Left renal cortex interstitium (tissue), 4 donors: ENCODE results near the gene DPH6. TPM values are rescaled to one million over a fixed set of nuclear protein-coding genes. Genes with fewer than 3 reads are reported as not detected.

Experiments used
- DNase-seq, 4 donors: peaks; one replicate each; pipeline ENCODE4 v3.0.0-alpha.2; 2013; ENCODE audit warnings: low read depth in 4 of 4, low spot score in 2 of 4, missing footprints in 1 of 4
- polyA plus RNA-seq, 4 donors: library from polyadenylated mRNA; unstranded; fragments of 120-200 nt; gene quantifications; one replicate each; pipeline ENCODE4 v1.2.1, GENCODE V29; 2013; ENCODE audit not compliant: insufficient read length in 4 of 4

Gene DPH6
- polyA plus RNA-seq, 4 donors = 14.3 to 21.5 (median 16.8) TPM

DNA sequence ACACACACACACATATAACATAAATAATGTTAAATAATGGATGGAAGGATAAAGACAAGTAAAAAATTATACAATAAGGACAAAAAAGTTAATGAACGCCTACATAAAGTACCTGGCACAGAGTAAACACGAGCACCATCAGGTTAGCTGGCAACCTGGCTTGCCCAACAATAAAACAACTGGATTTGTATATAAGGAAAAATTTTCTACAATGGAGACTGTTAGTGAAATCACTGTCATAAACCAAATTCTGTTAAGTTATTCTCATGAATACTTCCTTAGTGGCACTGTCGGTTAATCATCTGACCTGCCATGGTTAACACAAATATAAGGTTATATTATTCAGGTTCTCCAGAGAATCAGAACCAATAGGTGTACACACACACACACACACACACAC lies 54.8 kb downstream of the DPH6 start:
- DNase-seq = no peak

- DNase-seq = no peak
Observed at GRCh38 chr15:35490511-35490910, 55.5 kb downstream of the DPH6 start.

DNA sequence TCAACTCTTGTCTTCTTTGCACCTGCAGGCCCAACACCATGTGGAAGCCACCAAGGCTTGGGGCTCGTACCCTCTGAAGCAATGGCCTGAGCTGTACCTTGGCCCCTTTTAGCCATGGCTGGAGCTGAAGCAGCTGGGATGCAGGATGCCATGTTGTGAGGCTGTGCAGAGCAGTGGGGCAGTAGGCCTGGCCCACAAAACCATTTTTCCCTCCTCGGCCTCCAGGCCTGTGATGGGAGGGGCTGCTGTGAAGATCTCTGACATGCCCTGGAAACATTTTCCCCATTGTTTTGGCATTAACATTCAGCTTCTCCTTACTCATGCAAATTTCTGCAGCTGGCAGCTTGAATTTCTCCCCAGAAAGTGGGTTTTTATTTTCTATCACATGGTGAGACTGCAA lies 58.5 kb downstream of the DPH6 start:
- no peak for DNase-seq

GRCh38 chr15:35486296-35486695 lies 59.7 kb downstream of the DPH6 start:
- no peak for DNase-seq

GRCh38 chr15:35485411-35485810 lies 60.6 kb downstream of the DPH6 start:
- no peak for DNase-seq

DNA sequence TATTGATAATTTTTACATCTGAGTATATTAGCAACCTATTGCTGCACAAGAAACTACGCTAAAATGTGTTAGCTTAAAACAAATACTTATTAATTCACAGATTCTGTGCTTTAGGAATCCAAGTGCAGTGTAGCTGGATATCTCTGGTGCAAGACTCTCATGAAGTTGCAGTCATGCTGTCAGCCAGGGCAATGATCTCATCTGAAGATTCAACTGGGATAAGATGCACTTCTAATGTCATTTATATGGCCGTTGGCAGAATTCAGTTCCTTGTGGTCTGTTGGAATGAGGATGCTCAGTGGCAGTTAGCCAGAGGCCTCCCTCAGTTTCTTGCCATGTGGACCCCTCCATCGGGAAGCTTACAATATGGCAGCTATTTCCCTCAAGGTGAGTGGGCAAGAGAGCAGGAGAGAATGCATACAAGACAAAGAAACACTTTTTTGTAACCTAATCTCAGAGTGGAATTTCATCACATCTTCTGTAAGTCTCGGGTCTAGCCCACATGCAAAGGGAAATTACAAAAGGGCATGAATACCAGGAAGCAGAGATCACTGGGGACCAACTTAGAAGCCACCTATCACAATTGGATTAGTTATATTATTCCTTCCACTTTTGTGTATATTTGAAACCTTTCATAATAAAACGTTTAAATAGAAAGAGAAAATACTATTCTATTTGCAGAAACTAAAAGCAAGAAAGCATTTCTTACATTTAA lies 61.6 kb downstream of the DPH6 start:
- no peak for DNase-seq

DNA sequence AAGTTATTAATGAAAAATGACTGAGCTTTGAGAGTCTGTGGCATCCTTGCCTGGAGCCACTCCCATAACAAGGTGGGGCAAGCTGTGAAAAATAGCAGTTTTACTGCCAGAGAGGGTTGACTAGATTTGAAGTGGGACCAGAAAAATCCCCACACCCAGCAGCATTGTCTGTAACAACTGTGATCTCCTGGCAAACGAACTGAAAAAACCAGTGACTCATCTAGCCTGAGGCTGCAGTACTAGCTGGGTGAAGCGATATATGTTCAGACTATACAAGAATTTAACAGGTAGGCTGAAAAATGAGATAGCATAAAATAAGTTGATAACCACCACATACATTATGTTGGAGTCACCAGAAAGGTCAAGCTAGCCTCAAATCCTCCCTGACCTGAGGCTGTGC lies 64.0 kb downstream of the DPH6 start:
- DNase-seq = no peak

- no peak for DNase-seq
Observed at GRCh38 chr15:35481064-35481463, 64.9 kb downstream of the DPH6 start.

GRCh38 chr15:35479423-35479822 lies 66.5 kb downstream of the DPH6 start:
- DNase-seq = no peak

DNA sequence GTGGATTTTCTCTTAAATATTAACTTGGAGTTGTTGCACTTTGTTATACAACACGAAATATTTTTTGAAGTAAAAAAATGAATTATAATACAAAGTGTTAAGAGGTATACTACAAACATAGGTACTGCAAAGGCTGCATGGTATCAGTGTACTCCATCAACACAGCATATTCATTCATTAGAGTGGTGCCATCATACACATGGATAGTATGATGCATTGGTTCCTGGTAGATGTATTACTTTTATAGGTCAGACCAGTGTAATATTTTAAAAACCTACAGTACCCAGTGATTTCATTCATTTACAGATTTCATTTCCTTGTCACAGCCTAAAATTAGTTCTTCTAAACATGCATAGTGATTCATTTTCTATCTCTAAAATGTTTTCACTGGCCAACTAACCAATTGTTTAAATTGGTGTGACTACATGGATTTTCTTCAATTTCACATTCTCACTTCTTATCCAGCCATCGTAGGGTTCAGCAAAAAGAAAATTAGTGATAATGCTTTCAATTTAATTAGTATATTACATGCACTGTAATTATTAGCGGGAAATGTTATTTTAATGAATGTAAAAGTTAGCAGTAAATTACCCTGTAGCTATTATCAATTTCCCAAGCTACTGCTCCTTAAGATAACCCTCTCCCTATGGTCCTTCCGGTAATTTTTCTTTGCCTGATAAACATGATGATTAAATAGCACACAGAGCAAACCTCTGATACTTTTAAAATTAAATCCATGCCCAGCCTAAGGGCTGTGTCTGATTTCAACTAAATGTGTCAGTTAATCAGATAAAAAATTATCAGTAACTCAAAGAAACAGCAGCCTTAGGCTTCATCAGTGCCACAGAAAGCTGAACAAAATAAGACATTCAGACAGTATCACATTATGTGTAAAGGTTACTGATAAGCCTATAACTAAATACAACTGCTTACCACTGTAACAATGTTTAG lies 68.4 kb downstream of the DPH6 start:
- no peak for DNase-seq

DNA sequence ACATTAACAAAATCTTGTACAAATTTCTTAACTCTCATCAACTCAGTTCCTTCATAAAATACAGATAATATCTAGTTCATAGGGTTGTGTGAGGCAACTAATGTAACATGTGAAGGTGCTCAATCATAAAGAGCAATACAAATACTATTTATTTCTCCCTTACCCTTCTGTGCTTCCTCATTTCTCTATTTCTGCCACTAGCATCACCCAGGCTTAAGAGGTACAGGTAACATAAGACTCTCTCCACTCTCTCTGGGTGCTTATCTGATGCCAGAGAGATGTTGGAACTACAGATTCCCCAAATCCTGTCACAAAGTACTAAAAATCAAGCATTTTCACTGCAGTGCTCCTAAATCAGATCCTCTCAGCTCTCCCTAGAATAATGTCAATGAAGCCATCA lies 74.9 kb downstream of the DPH6 start:
- no peak for DNase-seq

DNA sequence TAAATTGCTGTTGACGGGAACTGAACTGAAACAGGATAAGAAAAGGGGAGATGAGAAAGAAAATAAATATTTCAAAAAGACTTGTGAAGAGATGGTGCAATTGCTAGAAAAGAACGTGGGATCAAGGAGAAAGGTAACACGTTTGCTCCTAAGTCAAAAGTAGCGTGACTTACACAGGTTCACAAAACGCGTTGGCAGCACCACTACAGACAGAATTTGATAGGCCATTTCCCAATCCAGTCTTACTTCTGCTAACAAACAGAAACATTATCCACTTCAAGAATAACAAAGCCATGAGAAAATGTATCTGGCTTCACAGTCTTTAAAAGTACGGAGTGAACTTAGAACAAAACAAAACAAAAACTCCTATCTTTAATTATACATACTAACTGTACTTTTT lies 75.5 kb downstream of the DPH6 start:
- DNase-seq = no peak

DNA sequence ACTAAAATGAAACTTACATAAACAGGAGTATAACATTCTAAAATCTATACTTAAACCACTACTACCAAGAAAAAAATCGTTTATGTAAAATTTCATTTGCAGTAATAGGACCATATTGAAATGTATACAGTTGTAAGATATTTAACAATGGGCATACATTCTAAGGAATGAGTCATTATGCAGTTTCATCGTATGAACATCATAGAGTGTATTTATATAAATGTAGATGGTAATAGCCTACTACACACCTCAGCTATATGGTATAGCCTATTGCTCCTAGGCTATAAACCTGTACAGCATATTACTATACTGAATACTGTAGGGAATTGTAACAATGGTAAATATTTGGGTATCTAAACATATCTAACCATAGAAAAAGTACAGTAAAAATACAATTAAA lies 79.5 kb downstream of the DPH6 start:
- no peak for DNase-seq

DNA sequence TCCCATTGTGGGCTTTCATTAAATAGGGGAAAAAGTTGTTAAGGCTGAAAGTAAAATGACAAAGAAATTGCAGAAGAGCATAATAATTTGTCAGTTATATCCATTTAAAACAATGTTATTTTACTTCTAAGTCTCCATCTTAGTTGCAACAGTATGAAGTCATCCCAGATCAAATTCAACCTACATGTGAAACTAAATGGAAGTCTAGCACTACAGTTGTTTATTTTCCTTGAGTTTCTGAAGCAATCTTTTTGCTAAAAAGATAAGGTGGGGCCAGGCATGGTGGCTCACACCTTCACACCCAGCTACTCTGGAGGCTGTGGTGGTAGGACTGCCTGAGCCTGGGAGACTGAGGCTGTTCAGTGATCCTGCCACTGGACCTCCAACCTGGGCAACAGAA lies 80.2 kb downstream of the DPH6 start:
- no peak for DNase-seq

DNA sequence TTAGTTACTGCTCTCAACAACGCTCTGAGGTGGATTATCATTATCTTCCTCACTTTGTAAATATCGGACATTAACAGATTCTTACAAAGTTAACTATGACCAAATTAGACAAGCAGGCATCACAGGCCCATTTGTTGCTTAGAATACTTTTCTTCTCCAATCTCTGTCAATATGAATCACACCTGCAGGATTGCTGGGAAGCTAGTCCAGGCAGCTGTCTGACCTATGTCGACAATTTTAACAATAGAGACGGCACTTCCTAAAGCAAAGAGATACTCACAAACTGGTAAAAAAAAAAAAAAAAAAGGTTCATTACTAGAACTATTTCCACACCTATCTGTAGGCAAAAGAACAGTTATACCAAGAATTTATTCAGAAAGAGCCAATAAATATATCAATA lies 85.3 kb downstream of the DPH6 start:
- DNase-seq = no peak

DNA sequence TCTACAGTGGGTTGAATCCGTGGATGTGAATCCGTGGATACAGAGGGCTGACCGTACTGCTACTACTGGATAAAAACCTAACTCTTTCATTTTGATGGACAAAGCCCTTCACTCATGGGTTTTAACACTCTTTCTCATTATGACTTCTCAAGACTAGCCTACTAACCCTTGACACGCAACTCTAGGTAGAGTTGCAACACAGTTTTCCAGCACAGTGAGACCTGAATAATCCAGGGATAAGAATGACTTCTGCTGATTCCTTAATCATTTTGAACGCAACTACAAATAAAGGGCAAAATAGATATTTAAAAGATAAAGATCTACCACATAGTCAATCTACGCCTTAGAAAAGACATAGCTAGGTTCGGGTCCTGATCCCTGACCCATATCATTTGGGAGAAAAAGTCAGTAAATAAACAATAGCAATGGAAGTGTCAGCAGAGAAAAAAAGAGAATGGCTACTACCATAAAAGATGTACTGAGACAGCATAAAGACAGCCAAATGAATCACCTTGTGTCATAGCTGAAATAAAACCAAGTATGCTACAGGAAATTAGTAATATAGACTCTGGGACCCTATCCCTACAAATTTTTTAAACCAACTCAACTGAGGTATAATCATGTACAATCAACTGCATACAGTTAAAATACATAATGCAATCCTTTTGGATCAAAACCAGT lies 87.6 kb downstream of the DPH6 start:
- DNase-seq = no peak

DNA sequence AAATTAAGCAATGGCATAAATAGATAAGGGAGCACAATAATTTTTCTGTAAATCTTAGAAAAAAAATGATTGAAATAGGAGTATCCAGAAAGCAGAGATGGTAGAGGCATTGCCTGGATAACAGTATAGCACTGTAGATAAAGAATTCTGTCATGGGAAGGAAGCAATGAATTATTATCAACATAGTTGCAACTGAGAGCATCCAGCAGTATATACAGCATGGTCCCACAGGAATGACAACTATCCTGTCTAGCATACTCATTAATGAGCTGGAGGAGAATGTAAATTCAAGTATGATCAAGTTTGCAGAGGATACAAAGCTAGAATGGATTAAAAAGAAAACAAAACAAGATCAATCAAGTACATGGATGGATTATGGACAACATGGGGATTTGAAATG lies 90.8 kb downstream of the DPH6 start:
- no peak for DNase-seq

DNA sequence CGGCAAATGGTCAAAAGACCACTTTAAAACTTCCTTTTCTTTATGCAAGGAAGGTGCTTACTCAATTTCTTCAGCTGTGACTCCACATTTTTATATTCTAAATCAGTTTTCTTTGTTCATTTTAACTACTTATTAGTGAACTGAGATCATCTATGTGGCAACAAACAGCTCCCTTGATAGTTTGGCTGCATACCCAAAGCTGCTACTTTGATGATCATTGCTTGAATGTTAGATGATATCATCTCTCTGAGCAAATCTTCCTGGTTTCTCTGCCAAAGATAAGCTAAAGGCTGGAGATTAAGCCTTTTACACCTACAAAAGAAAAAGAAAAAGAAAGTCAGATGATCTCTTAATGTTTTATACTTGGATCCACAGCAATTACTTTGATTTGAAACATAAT lies 95.5 kb downstream of the DPH6 start:
- no peak for DNase-seq

- no peak for DNase-seq
Observed at GRCh38 chr15:35448294-35448693, 97.7 kb downstream of the DPH6 start.

DNA sequence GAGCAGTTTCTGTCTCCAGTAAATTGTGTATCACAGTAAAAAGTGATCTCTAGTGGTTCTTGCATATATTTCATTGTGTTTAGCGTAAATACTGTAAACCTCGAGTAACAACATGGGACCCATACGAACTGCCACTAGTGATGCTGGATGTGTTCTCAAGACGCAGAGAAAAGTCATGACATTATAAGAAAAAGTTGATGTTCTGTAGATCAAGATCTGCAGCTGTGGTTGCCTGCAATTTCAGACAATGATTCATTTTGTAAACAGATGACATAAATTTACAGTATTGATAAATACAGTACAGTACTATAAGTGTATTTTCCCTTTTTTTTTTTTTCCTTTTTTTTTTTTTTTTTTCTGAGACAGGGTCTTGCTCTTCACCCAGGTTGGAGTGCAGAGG lies 100.1 kb downstream of the DPH6 start:
- no peak for DNase-seq

DNA sequence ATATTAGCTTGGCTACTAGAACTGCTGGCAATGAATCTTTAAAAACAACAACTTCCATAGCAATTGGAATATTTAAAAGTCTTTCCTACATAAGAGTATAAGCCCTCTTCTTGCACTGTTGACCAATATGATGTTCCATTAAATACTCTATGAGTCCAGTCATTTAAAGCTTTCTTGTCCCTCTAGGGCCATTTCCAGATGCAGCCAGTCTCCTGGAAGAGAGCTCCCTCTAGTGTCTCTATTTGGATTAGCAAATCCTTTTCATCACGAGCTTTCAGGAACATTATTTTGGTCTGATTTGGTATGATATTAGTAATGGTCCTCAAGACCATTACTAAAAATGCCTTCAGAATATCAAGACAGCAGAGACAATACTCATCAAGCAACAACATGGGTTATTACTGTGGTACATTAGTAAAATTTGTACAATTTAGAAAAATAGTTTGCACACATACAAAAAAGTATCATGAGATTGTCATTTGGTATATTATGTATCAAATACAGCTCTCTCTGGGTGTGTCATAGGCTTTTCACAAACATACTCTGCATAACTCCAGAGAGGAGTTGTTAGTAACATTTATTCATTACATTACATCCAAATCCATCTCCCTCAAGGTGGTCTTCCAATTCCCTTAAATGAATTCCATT lies 101.3 kb downstream of the DPH6 start:
- DNase-seq = no peak
